Measurements from ENCODE around the gene GCFC2.

Gene GCFC2

GRCh38 chr2:75710577-75711253 is at the start of gene GCFC2:
Gene GCFC2, minus strand, starts transcription at chr2:75710915. Its CDS starts 60 bp downstream, at chr2:75710855.
- H3K9me3 ChIP-seq (ENCODE audit: low read length) = no peaks in the 10 kb centered on the region
- peaks cover 4% of the 10 kb centered on the region for H3K4me1 ChIP-seq (ENCODE audit: insufficient read depth, low read length)
- peaks cover 5% of the 10 kb centered on the region for H3K36me3 ChIP-seq (ENCODE audit: insufficient read depth, low read length)
- peak within 1 kb of the TSS; percentile 69 for H3K9ac ChIP-seq (ENCODE audit: low read length)
- peak within 1 kb of the TSS; percentile 62 to 82 for H3K4me3 ChIP-seq (ENCODE audit: low read depth in 1 of 2, low read length in 2 of 2)
- peak within 1 kb of the TSS; percentile 81 for H3K27ac ChIP-seq (ENCODE audit: low read depth, low read length)
- H3K27me3 ChIP-seq (ENCODE audit: control insufficient read depth in 1 of 2, insufficient read depth in 2 of 2, low read length in 2 of 2) = no peaks in the 10 kb centered on the region

GRCh38 chr2:75752828-75753227 is 42.1 kb upstream of the GCFC2 start:
- H3K4me3 ChIP-seq (ENCODE audit: low read depth in 1 of 2, low read length in 2 of 2) = no peak overlapping the region
- no peak overlapping the region for H3K9ac ChIP-seq (ENCODE audit: low read length)
- H3K4me1 ChIP-seq (ENCODE audit: insufficient read depth, low read length) = no peaks in the 10 kb centered on the region
- no peaks in the 10 kb centered on the region for H3K27me3 ChIP-seq (ENCODE audit: control insufficient read depth in 1 of 2, insufficient read depth in 2 of 2, low read length in 2 of 2)
- H3K27ac ChIP-seq (ENCODE audit: low read depth, low read length) = no peak overlapping the region
- no peaks in the 10 kb centered on the region for H3K36me3 ChIP-seq (ENCODE audit: insufficient read depth, low read length)
- H3K9me3 ChIP-seq (ENCODE audit: low read length) = no peaks in the 10 kb centered on the region

- no peaks in the 10 kb centered on the region for H3K9me3 ChIP-seq (ENCODE audit: low read length)
- H3K4me1 ChIP-seq (ENCODE audit: insufficient read depth, low read length) = no peaks in the 10 kb centered on the region
- no peak overlapping the region for H3K27ac ChIP-seq (ENCODE audit: low read depth, low read length)
- no peak overlapping the region for H3K4me3 ChIP-seq (ENCODE audit: low read depth in 1 of 2, low read length in 2 of 2)
- no peaks in the 10 kb centered on the region for H3K36me3 ChIP-seq (ENCODE audit: insufficient read depth, low read length)
- no peaks in the 10 kb centered on the region for H3K27me3 ChIP-seq (ENCODE audit: control insufficient read depth in 1 of 2, insufficient read depth in 2 of 2, low read length in 2 of 2)
- H3K9ac ChIP-seq (ENCODE audit: low read length) = no peak overlapping the region
Observed at GRCh38 chr2:75751824-75752468, 41.2 kb upstream of the GCFC2 start.

- Histone ChIP-seq H3K9me3 (ENCODE audit: low read length) (no peaks in the 10 kb centered on the region), H3K4me3 (ENCODE audit: low read depth in 1 of 2, low read length in 2 of 2) (no peak overlapping the region), H3K36me3 (ENCODE audit: insufficient read depth, low read length) (no peaks in the 10 kb centered on the region), H3K4me1 (ENCODE audit: insufficient read depth, low read length) (no peaks in the 10 kb centered on the region), H3K27ac (ENCODE audit: low read depth, low read length) (no peak overlapping the region), H3K27me3 (ENCODE audit: control insufficient read depth in 1 of 2, insufficient read depth in 2 of 2, low read length in 2 of 2) (no peaks in the 10 kb centered on the region), H3K9ac (ENCODE audit: low read length) (no peak overlapping the region)
Observed at GRCh38 chr2:75751360-75751759, 40.6 kb upstream of the GCFC2 start.

GRCh38 chr2:75737961-75738360 is 27.2 kb upstream of the GCFC2 start:
- Histone ChIP-seq H3K4me3 (ENCODE audit: low read depth in 1 of 2, low read length in 2 of 2) (no peak overlapping the region), H3K4me1 (ENCODE audit: insufficient read depth, low read length) (no peaks in the 10 kb centered on the region), H3K27ac (ENCODE audit: low read depth, low read length) (no peak overlapping the region), H3K36me3 (ENCODE audit: insufficient read depth, low read length) (no peaks in the 10 kb centered on the region), H3K27me3 (ENCODE audit: control insufficient read depth in 1 of 2, insufficient read depth in 2 of 2, low read length in 2 of 2) (no peaks in the 10 kb centered on the region), H3K9ac (ENCODE audit: low read length) (no peak overlapping the region), H3K9me3 (ENCODE audit: low read length) (no peaks in the 10 kb centered on the region)

- Histone ChIP-seq H3K27ac (ENCODE audit: low read depth, low read length) (no peak overlapping the region), H3K9ac (ENCODE audit: low read length) (no peak overlapping the region), H3K9me3 (ENCODE audit: low read length) (no peaks in the 10 kb centered on the region), H3K27me3 (ENCODE audit: control insufficient read depth in 1 of 2, insufficient read depth in 2 of 2, low read length in 2 of 2) (no peaks in the 10 kb centered on the region), H3K4me1 (ENCODE audit: insufficient read depth, low read length) (no peaks in the 10 kb centered on the region), H3K4me3 (ENCODE audit: low read depth in 1 of 2, low read length in 2 of 2) (no peak overlapping the region), H3K36me3 (ENCODE audit: insufficient read depth, low read length) (no peaks in the 10 kb centered on the region)
Observed at GRCh38 chr2:75736276-75736675, 25.6 kb upstream of the GCFC2 start.

- no peak overlapping the region for H3K9ac ChIP-seq (ENCODE audit: low read length)
- no peaks in the 10 kb centered on the region for H3K27me3 ChIP-seq (ENCODE audit: control insufficient read depth in 1 of 2, insufficient read depth in 2 of 2, low read length in 2 of 2)
- no peaks in the 10 kb centered on the region for H3K4me1 ChIP-seq (ENCODE audit: insufficient read depth, low read length)
- H3K27ac ChIP-seq (ENCODE audit: low read depth, low read length) = no peak overlapping the region
- H3K36me3 ChIP-seq (ENCODE audit: insufficient read depth, low read length) = no peaks in the 10 kb centered on the region
- H3K4me3 ChIP-seq (ENCODE audit: low read depth in 1 of 2, low read length in 2 of 2) = no peak overlapping the region
- H3K9me3 ChIP-seq (ENCODE audit: low read length) = no peaks in the 10 kb centered on the region
Observed at GRCh38 chr2:75729861-75730260, 19.1 kb upstream of the GCFC2 start.

GRCh38 chr2:75728614-75729419 is 18.1 kb upstream of the GCFC2 start:
- Histone ChIP-seq H3K27ac (ENCODE audit: low read depth, low read length) (no peak overlapping the region), H3K4me3 (ENCODE audit: low read depth in 1 of 2, low read length in 2 of 2) (no peak overlapping the region), H3K27me3 (ENCODE audit: control insufficient read depth in 1 of 2, insufficient read depth in 2 of 2, low read length in 2 of 2) (no peaks in the 10 kb centered on the region), H3K36me3 (ENCODE audit: insufficient read depth, low read length) (no peaks in the 10 kb centered on the region), H3K9me3 (ENCODE audit: low read length) (no peaks in the 10 kb centered on the region), H3K9ac (ENCODE audit: low read length) (no peak overlapping the region), H3K4me1 (ENCODE audit: insufficient read depth, low read length) (no peaks in the 10 kb centered on the region)

- H3K4me3 ChIP-seq (ENCODE audit: low read depth in 1 of 2, low read length in 2 of 2) = no peak overlapping the region
- H3K36me3 ChIP-seq (ENCODE audit: insufficient read depth, low read length) = no peaks in the 10 kb centered on the region
- no peaks in the 10 kb centered on the region for H3K4me1 ChIP-seq (ENCODE audit: insufficient read depth, low read length)
- H3K27me3 ChIP-seq (ENCODE audit: control insufficient read depth in 1 of 2, insufficient read depth in 2 of 2, low read length in 2 of 2) = no peaks in the 10 kb centered on the region
- no peaks in the 10 kb centered on the region for H3K9me3 ChIP-seq (ENCODE audit: low read length)
- no peak overlapping the region for H3K27ac ChIP-seq (ENCODE audit: low read depth, low read length)
- H3K9ac ChIP-seq (ENCODE audit: low read length) = no peak overlapping the region
Observed at GRCh38 chr2:75722687-75723086, 12.0 kb upstream of the GCFC2 start.

GRCh38 chr2:75720525-75720924 is 9.8 kb upstream of the GCFC2 start:
- no peaks in the 10 kb centered on the region for H3K36me3 ChIP-seq (ENCODE audit: insufficient read depth, low read length)
- no peak overlapping the region for H3K9ac ChIP-seq (ENCODE audit: low read length)
- H3K4me1 ChIP-seq (ENCODE audit: insufficient read depth, low read length) = no peaks in the 10 kb centered on the region
- no peak overlapping the region for H3K4me3 ChIP-seq (ENCODE audit: low read depth in 1 of 2, low read length in 2 of 2)
- no peaks in the 10 kb centered on the region for H3K9me3 ChIP-seq (ENCODE audit: low read length)
- H3K27me3 ChIP-seq (ENCODE audit: control insufficient read depth in 1 of 2, insufficient read depth in 2 of 2, low read length in 2 of 2) = no peaks in the 10 kb centered on the region
- H3K27ac ChIP-seq (ENCODE audit: low read depth, low read length) = no peak overlapping the region

- H3K9me3 ChIP-seq (ENCODE audit: low read length) = no peaks in the 10 kb centered on the region
- H3K27ac ChIP-seq (ENCODE audit: low read depth, low read length) = no peak overlapping the region
- H3K27me3 ChIP-seq (ENCODE audit: control insufficient read depth in 1 of 2, insufficient read depth in 2 of 2, low read length in 2 of 2) = no peaks in the 10 kb centered on the region
- H3K4me3 ChIP-seq (ENCODE audit: low read depth in 1 of 2, low read length in 2 of 2) = no peak overlapping the region
- no peak overlapping the region for H3K9ac ChIP-seq (ENCODE audit: low read length)
- H3K4me1 ChIP-seq (ENCODE audit: insufficient read depth, low read length) = no peaks in the 10 kb centered on the region
- no peaks in the 10 kb centered on the region for H3K36me3 ChIP-seq (ENCODE audit: insufficient read depth, low read length)
Observed at GRCh38 chr2:75719616-75720015, 8.9 kb upstream of the GCFC2 start.

Data from muscle layer of colon (tissue), 2 donors.